Fibroblast of skin of right biceps (primary cell): ENCODE measurements around the gene ZBTB49.

Experiments used
- DNase-seq: peaks from one replicate; pipeline ENCODE4 v3.0.0-alpha.2; 2013

The ZBTB49 gene

DNA sequence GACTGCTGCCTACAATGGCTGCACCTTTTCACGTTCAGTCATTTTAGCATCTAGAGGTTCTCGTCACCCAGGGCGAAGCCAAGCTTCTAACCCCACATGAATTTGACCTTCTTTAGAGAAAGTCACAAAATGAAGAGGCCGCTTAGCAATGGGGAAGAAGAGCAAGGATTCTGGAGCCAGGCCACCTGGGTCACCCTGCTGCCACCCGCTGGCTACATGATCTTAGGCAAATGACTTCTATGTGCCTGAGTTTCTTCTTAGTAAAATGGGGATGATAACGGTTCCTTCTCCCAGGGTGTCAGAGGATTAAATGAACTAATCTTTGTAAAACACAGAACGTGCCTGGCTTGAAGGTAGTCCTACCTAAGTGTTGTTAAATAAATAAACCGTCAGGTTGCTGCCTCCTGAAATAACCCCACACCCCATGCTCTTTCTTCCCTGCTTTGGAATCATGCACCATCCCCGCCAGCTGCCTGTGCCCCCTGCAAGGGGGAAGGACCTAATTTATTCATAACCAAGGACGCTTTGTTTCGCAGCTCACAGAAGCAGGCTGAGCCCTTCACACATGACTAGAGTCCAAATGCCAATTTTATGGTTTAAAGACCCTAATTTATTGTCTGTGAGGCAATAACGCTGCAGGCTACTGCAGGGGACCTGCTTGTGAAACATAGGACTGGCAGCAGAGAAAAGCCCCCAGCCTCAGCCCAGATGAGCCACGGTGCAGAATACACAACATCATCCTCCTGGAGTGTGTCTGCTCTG lies 68.2 kb downstream of the ZBTB49 start:
- DNase-seq = no peak

DNA sequence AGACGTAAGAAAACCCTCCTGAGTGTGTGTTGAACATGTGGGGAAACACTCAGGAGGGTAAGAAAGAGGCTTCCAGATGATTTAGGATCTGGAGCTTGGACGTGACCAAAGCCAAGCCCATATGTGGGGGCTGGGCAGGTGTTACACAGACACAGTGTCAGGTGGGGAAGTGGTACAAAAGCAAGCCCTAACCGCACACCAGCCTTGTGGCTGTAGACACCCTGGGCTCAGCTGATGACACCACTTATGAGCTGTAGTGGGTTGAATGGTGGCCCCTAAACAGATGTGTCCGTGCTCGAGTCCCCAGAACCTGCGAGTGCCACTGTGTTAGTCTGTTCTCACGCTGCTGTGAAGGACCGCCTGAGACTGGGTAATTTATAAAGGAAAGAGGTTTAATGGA lies 71.8 kb downstream of the ZBTB49 start:
- no peak for DNase-seq

- DNase-seq = no peak
Measured at GRCh38 chr4:4362991-4363697, 73.1 kb downstream of the ZBTB49 start.

DNA sequence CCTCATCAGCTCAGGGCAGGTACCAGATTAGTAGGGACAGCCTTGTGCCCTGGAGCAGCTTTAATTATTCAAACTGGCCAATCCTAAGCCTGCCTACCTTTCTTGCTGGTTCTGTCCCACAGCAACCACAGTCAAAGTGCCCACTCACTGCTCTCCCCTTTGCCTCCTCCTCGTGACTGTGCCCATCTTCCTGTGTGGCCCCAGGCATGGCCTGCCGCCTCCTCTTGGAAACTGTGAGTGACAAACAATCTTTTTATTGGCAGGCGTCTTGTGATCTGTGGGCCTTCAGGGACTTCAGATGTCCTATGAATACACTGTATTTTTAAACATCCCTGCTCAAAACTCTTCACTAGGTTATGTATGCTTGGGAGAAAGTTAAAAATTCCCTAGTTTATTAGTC lies 74.0 kb downstream of the ZBTB49 start:
- DNase-seq = no peak

DNA sequence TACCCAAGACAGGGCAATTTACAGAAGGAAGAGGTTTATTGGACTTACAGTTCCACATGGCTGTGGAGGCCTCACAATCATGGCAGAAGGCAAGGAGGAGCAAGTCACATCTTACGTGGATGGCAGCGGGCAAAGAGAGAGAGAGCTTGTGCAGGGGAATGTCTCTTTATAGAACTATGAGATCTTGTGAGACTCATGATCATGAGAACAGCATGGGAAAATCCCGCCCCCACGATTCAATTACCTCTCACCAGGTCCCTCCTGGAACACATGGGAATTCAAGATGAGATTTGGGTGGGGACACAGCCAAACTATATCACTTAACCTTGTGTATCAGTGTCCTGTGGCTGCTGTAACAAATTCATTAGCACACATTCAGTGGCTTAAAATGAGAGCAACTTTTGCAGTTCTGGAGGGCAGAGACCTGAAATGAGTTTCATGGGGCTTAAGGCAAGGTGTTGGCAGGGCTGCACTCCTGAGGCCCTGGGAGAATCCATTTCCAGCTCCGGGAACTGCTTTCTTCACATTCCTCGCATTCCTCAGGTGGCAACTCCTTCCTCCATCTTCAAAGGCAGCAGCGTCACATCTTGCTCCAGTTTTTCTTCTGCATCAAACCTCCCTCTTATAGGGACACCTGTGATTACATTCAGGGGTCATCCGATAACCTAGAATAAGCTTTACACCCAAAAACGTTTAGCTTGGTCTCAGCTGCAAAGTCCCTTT lies 74.6 kb downstream of the ZBTB49 start:
- no peak for DNase-seq

GRCh38 chr4:4368809-4369580 lies 78.9 kb downstream of the ZBTB49 start:
- no peak for DNase-seq
